ENCODE results near the gene HCK.

HCK gene

GRCh38 chr20:32063695-32064094, 11.7 kb downstream of the HCK start:
- no peak for DNase-seq

- no peak for DNase-seq
Observed at GRCh38 chr20:32064667-32065066, 12.6 kb downstream of the HCK start.

DNA sequence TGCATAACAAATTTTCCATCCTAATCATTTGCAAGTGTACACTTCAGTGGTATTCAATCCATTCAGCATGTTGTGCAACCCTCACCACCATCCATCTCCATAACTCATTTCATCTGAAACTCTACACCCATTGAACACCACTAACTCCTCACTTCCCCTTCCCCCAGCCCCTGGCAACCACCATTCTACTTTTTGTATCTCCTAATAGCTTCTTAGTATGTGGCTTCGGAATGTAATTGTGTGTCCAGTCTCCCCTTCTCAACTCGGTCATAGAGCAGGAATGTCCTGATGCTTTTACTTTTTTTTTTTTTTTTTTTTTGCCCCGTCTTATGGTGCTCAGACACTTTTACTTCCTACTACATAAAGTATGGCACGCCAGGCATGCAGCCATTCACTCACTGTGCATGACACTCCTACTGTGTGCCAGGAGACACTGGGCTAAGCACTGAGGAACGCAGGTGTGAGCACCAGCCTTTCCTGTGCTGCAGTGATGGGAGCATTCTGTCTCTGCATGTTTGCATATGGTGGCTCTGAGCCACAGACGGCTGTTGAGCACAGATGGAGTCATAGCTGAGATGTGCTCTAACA, 15.3 kb downstream of the HCK start:
- DNase-seq: no peak

GRCh38 chr20:32068174-32068573, 16.1 kb downstream of the HCK start:
- DNase-seq: no peak

GRCh38 chr20:32069711-32070110, 17.7 kb downstream of the HCK start:
- DNase-seq: no peak

DNA sequence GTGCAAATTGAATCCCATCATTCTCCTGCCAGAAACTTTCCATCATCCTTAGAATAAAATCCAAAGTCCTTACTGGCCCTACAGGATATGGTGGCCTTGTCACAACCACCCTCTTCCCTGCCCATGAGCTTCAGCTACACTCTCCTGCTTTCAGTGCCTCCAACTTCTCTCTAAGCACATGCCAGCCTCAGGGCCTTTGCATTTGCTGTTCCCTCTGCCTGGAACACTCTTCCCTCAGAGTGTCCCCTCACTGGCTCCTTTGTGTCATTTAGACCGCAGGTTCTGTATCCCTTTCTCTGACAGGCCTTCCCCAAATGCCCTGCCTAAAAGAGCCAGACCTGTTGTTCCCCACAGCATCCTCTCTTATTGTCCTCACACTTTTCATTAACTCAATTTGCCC, 18.2 kb downstream of the HCK start:
- DNase-seq: no peak

GRCh38 chr20:32070690-32071213, 18.7 kb downstream of the HCK start:
- DNase-seq: no peak

DNA sequence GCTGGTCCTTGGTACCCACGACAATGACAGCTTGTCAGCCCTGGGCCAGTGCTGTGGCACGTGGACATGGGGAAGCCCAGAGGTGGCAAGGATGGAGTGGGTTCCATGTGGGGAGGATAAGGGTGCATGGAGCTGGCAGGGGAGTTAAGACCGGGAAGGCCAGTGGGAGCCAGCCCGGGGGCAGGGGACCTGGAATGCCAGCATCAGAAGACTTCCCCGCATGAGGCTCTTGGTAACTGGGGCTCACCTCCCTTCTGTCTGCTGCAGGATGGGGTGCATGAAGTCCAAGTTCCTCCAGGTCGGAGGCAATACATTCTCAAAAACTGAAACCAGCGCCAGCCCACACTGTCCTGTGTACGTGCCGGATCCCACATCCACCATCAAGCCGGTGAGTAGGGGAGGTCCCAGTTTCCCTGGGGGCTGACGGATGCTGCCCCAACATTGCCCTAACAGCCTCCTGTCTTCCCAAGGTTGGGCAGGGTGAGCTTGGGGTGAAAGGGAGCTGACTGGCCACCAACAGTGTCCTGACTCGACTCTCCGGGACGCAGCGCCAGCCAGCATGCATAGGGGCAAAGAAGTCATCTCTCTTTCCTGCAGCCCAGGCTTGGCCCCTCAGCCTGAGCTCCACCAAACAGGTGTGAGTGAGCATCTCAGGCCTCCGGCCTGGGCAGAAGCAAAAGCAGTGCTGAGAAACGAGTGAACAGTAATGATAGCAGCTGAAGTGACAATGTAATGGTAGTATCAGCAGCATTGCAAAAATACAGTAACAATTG, 19.5 kb downstream of the HCK start:
- no peak for DNase-seq

- DNase-seq: no peak
Observed at GRCh38 chr20:32072168-32072750, 20.2 kb downstream of the HCK start.

DNA sequence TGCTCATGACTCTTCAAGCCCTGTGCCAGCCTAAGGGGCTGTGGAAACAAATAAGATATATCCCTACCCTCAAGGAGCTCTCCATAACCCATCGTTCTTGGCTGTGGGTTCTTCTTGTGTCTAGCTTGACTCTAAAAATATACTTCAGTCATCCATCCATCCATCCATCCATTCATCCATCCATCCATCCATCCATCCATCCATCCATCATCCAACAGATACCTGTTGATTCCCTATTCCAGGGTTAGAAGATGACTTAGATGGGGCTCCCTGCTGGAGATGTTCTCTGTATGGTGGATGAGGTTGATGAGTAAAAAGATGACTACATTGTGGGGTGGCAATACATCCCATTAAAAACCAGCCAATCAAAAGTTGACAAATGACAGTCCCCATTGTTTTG, 23.5 kb downstream of the HCK start:
- DNase-seq: no peak

DNA sequence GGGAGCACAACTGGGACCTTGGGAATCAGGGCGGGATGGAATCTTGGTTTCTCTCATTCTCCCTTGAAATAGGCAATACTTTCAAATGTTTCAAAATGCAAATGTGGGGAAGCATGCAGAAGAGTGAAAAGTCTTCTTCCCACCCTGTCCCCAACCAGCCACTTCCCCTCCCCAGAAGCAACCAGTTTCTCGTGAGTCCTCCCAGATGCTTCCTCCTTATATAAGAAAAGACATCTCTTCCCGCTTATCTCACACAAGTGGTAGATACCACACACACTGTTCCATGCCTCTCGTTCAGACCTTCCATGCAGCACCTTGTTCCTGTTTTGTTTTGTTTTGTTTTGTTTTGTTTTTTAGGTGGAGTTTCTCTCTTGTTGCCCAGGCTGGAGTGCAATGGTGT, 25.1 kb downstream of the HCK start:
- no peak for DNase-seq

DNA sequence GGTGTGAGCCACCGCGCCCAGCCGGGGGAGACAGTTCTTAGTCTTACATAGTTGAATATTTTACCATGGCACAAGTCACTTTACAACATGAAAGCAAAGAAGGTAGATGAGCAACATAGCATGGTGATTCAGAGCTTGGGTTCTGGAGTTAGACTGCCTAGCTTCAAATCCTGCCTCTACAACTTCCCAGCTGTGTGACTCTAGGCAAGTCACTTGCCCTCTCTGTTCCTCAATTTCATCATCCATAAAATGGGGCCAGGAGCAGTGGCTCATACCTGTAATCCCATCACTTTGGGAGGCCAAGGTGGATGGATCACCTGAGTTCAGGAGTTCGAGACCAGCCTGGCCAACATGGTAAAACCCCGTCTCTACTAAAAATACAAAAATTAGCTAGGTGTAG, 26.3 kb downstream of the HCK start:
- DNase-seq: no peak

DNA sequence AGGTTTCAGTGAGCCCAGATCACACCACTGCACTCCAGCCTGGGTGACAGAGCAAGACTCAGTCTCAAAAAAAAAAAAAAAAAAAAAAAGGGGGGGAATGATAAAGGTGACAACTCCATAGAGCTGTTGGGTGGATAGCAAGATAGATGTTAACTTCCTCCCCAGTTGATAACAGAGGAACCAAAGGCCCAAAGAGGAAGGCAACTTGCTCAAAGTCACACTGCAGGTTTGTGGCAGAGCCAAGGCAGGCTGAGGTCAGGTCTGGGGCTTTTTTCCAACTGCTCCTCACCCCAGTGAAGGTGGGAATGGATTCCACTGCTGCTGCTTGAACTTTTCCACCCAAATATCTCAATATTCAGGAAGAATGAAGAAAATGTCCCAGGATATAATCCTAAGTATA, 26.7 kb downstream of the HCK start:
- no peak for DNase-seq

- no peak for DNase-seq
Observed at GRCh38 chr20:32079655-32080109, 27.6 kb downstream of the HCK start.

DNA sequence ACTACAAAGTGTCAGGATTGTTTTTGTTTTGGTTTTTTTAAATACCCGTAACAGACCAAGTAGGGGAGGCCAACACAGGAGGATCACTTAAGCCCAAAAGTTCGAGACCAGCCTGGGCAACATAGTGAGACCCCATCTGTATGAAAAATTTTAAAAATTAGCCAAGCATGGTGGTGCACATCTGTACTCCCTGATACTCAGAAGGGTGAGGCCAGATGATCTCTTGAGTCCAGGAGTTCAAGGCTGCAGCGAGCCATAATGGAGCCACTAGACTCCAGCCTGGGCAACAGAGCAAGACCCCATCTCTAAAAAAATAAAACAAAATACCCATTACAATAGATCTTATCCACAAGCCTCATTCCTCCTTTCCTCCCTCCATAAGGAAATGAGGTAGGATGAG, 28.7 kb downstream of the HCK start:
- DNase-seq: no peak

DNA sequence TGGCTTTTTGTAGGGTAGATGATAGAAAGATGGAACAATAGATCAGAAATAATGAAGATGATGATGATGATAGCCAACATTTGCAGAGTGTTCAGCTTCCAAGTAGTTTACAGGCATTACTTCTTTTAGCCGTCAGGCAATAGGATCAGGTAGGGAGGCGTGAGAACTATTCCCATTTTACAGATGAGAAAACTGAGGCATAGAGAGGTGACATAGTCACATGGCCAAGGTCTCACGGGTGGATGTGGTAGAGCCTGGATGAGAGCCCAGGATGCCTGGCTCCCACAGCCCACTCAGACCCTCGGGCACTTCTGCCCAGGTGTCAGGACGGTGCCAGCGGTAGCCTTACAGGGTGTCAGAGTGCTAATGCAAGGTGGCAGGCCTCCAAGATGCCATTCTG, 31.4 kb downstream of the HCK start:
- DNase-seq: no peak

- DNase-seq: no peak
Observed at GRCh38 chr20:32087070-32087469, 35.0 kb downstream of the HCK start.

GRCh38 chr20:32088759-32089158, 36.7 kb downstream of the HCK start:
- no peak for DNase-seq

GRCh38 chr20:32089637-32090362, 37.8 kb downstream of the HCK start:
- no peak for DNase-seq

- DNase-seq: peak; percentile 18
Observed at GRCh38 chr20:32091888-32092346, 39.9 kb downstream of the HCK start.

DNA sequence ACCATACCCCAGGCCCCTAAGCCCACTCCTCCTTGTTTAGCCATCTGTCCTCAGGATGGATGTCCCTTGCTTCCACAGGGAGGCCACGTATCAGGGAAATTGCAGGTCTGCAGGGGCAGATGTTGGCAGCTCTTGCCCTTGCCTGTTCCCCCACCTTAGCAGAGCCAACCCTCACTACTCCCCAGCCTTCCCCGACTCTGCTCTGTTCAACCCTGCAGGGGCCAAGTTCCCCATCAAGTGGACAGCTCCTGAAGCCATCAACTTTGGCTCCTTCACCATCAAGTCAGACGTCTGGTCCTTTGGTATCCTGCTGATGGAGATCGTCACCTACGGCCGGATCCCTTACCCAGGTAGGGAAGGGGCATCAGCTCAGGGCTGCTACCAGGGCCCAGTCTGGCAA, 46.7 kb downstream of the HCK start:
- no peak for DNase-seq

GRCh38 chr20:32108814-32109391, 56.9 kb downstream of the HCK start:
- no peak for DNase-seq

All from T1000 (cell line).